ENCODE data around the gene BOD1L1.

The BOD1L1 gene

GRCh38 chr4:13526658-13527057, 100.9 kb downstream of the BOD1L1 start:
- no peak for DNase-seq (ENCODE audit: low read depth in 2 of 2)

- DNase-seq (ENCODE audit: low read depth in 2 of 2), result no peak
These were observed 101.8 kb downstream of the BOD1L1 start for GRCh38 chr4:13525606-13526281.

GRCh38 chr4:13524504-13525243, 102.9 kb downstream of the BOD1L1 start:
- DNase-seq (ENCODE audit: low read depth in 2 of 2), result no peak

- no peak for DNase-seq (ENCODE audit: low read depth in 2 of 2)
These were observed 103.7 kb downstream of the BOD1L1 start for GRCh38 chr4:13523591-13524503.

- DNase-seq (ENCODE audit: low read depth in 2 of 2), result no peak
These were observed 104.4 kb downstream of the BOD1L1 start for GRCh38 chr4:13523105-13523477.

- DNase-seq (ENCODE audit: low read depth in 2 of 2), result no peak
These were observed 105.0 kb downstream of the BOD1L1 start for GRCh38 chr4:13522282-13523104.

- DNase-seq (ENCODE audit: low read depth in 2 of 2), result no peak
These were observed 106.5 kb downstream of the BOD1L1 start for GRCh38 chr4:13521047-13521446.

Measured in stimulated activated CD8-positive, alpha-beta memory T cell treated with anti-CD3 and anti-CD28 coated beads, Interleukin-15, amount 100 ng/mL, for 48 hours (primary cell).